Panc1 (cell line): ENCODE results near the gene UPK2. TPM values are rescaled to one million over a fixed set of nuclear protein-coding genes. Genes with fewer than 3 reads are reported as not detected.

Source experiments
- ATAC-seq: fragments of 200-7000 bp; cut with Tn5 transposase; 2 replicates; pipeline ENCODE4 v1.9.1; 2020; ENCODE audit warnings: mild to moderate bottlenecking, moderate library complexity
- BruUV-seq: library from RNA; stranded (reverse); fragments of 400-500 nt; replicated peaks from 2 replicates; lab custom pipeline; 2021; lab: Mats Ljungman, UMichigan
- CTCF ChIA-PET: fragments of 300-600 bp; sonication (Branson Sonifier 250); formaldehyde crosslinking; loops from one replicate; lab custom pipeline; 2022; ENCODE audit warnings: antibody characterized with exemption; lab: Charles Lee
- POLR2A ChIA-PET: fragments of 300-600 bp; sonication (Branson Sonifier 250); formaldehyde crosslinking; loops from one replicate; lab custom pipeline; 2022; ENCODE audit warnings: antibody characterized with exemption; lab: Charles Lee
- DNase-seq: peaks from one replicate; pipeline ENCODE4 v3.0.0-alpha.2; 2010; ENCODE audit warnings: low read depth, low spot score
- H3K27ac ChIP-seq: 2 replicates; pipeline ENCODE4 v1.5.1; 2011; ENCODE audit warnings: mild to moderate bottlenecking, low read length, inconsistent platforms
- H3K27me3 ChIP-seq: fragments of 200-500 bp; sonication (Bioruptor generic); 2 replicates; pipeline ENCODE4 v1.6.0; 2014; ENCODE audit warnings: low read length, inconsistent platforms; ENCODE audit not compliant: control insufficient read depth, insufficient read depth
- H3K36me3 ChIP-seq: fragments of 200-500 bp; sonication (Bioruptor generic); 2 replicates; pipeline ENCODE4 v1.5.1; 2014; ENCODE audit warnings: inconsistent platforms, mild to moderate bottlenecking, low read length, moderate library complexity; ENCODE audit not compliant: control insufficient read depth, insufficient read depth
- H3K4me1 ChIP-seq: 2 replicates; pipeline ENCODE4 v1.5.1; 2011; ENCODE audit warnings: inconsistent platforms, mild to moderate bottlenecking, low read length, moderate library complexity; ENCODE audit not compliant: control insufficient read depth, insufficient read depth
- H3K4me3 ChIP-seq, 2 experiments: 2 replicates each; pipeline ENCODE4 v1.5.1; 2011 to 2012; ENCODE audit warnings: low read depth in 2 of 2, low read length in 2 of 2, mild to moderate bottlenecking in 2 of 2, inconsistent platforms in 1 of 2, moderate library complexity in 1 of 2
- H3K9me3 ChIP-seq: fragments of 200-500 bp; sonication (Bioruptor generic); 2 replicates; pipeline ENCODE4 v1.5.1; 2014; ENCODE audit warnings: low read depth, mild to moderate bottlenecking, inconsistent platforms, low read length, moderate library complexity; ENCODE audit not compliant: control insufficient read depth, insufficient read depth
- POLR2AphosphoS5 ChIP-seq: IDR thresholded peaks from 2 replicates; pipeline ENCODE4 v1.6.1; 2012; ENCODE audit warnings: mild to moderate bottlenecking, low read depth, low read length, moderate library complexity
- SIN3A ChIP-seq: IDR thresholded peaks from 2 replicates; pipeline ENCODE4 v1.6.1; 2012; ENCODE audit warnings: low read depth, mild to moderate bottlenecking, low read length, moderate library complexity, borderline replicate concordance; ENCODE audit not compliant: insufficient read depth
- TCF7L2 ChIP-seq: IDR thresholded peaks from 2 replicates; pipeline ENCODE4 v1.6.1; 2011; ENCODE audit warnings: mild to moderate bottlenecking, low read depth, low read length, inconsistent platforms
- in situ Hi-C: cut with HindIII; loops from 2 replicates; pipeline ENCODE4 v1.10.0; 2016; ENCODE audit warnings: low sequenced_read_pairs, low pct_unique_long_range_greater_than_20kb
- intact Hi-C: fragments of 100-400 bp; cut with micrococcal nuclease; formaldehyde crosslinking; loops from one replicate; pipeline ENCODE4 v1.10.0; 2022; ENCODE audit not compliant: unreplicated experiment
- total RNA-seq: library from RNA; stranded (reverse); gene quantifications from one replicate; pipeline ENCODE4 v1.2.1, GENCODE V29; 2021; ENCODE audit not compliant: unreplicated experiment
- TF ChIP-seq, protein P1 (sequence below): fragments of 450-650 bp; IDR thresholded peaks from 2 replicates; pipeline ENCODE4 v1.5.1; 2017; ENCODE audit warnings: mild to moderate bottlenecking
- TF ChIP-seq, protein P2 (sequence below), 2 experiments: IDR thresholded peaks; 2 replicates each; pipeline ENCODE4 v1.6.1; 2011 to 2012; ENCODE audit warnings: low read depth in 2 of 2, control low read depth in 1 of 2, low read length in 1 of 2, mild to moderate bottlenecking in 1 of 2, moderate library complexity in 1 of 2; ENCODE audit not compliant: insufficient read depth in 1 of 2

The UPK2 gene
- total RNA-seq, 1 experiment from 2014 or later: 0.92 TPM

- no peak overlapping the region for H3K27ac ChIP-seq
- DNase-seq (no peak), ATAC-seq (no peak)
- no peaks in the 10 kb centered on the region for H3K4me1 ChIP-seq
- H3K27me3 ChIP-seq: no peaks in the 10 kb centered on the region
- TF ChIP-seq, protein P1, sequence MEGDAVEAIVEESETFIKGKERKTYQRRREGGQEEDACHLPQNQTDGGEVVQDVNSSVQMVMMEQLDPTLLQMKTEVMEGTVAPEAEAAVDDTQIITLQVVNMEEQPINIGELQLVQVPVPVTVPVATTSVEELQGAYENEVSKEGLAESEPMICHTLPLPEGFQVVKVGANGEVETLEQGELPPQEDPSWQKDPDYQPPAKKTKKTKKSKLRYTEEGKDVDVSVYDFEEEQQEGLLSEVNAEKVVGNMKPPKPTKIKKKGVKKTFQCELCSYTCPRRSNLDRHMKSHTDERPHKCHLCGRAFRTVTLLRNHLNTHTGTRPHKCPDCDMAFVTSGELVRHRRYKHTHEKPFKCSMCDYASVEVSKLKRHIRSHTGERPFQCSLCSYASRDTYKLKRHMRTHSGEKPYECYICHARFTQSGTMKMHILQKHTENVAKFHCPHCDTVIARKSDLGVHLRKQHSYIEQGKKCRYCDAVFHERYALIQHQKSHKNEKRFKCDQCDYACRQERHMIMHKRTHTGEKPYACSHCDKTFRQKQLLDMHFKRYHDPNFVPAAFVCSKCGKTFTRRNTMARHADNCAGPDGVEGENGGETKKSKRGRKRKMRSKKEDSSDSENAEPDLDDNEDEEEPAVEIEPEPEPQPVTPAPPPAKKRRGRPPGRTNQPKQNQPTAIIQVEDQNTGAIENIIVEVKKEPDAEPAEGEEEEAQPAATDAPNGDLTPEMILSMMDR: no peak
- no peak for TF ChIP-seq POLR2AphosphoS5
- BruUV-seq: no TSS peak
- in situ Hi-C loops (no loop called here), intact Hi-C loops (no loop called here)
- H3K4me3 ChIP-seq: no peak overlapping the region
- ChIA-PET POLR2A (no interaction called here), CTCF (interaction anchor here (0.5 kb wide), 1 partner anchor 26 kb away, joined by 5 read pairs; no protein-coding TSS in a partner anchor)
- H3K36me3 ChIP-seq: no peaks in the 10 kb centered on the region
- no peaks in the 10 kb centered on the region for H3K9me3 ChIP-seq
These were observed 19.9 kb downstream of the UPK2 start for GRCh38 chr11:118975771-118976709.

DNA sequence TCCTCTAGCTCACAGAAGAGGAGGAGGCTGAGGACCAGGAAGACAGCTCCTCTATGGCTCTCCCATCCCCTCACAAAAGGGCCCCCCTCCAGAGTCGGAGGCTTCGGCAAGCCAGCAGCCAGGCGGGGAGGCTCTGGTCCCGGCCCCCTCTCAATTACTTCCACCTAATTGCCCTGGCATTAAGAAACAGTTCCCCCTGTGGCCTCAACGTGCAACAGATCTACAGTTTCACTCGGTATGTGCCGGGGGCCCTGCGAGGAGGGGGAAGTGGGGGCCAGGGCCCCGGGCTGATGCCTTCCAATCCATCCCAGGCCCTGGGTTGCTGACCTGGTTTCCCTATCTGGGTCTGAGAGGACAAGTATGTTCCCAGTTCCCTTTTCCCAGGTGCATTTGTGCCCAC lies 23.3 kb downstream of the UPK2 start:
- Histone ChIP-seq H3K4me3 (no peak overlapping the region), H3K27me3 (no peaks in the 10 kb centered on the region), H3K27ac (no peak overlapping the region), H3K4me1 (no peaks in the 10 kb centered on the region), H3K36me3 (no peaks in the 10 kb centered on the region), H3K9me3 (no peaks in the 10 kb centered on the region)
- DNase-seq (no peak), ATAC-seq (no peak)
- intact Hi-C loops (no loop called here), in situ Hi-C loops (no loop called here)
- TF ChIP-seq TCF7L2 (no peak), SIN3A (no peak), POLR2AphosphoS5 (no peak)
- TF ChIP-seq, protein P2, sequence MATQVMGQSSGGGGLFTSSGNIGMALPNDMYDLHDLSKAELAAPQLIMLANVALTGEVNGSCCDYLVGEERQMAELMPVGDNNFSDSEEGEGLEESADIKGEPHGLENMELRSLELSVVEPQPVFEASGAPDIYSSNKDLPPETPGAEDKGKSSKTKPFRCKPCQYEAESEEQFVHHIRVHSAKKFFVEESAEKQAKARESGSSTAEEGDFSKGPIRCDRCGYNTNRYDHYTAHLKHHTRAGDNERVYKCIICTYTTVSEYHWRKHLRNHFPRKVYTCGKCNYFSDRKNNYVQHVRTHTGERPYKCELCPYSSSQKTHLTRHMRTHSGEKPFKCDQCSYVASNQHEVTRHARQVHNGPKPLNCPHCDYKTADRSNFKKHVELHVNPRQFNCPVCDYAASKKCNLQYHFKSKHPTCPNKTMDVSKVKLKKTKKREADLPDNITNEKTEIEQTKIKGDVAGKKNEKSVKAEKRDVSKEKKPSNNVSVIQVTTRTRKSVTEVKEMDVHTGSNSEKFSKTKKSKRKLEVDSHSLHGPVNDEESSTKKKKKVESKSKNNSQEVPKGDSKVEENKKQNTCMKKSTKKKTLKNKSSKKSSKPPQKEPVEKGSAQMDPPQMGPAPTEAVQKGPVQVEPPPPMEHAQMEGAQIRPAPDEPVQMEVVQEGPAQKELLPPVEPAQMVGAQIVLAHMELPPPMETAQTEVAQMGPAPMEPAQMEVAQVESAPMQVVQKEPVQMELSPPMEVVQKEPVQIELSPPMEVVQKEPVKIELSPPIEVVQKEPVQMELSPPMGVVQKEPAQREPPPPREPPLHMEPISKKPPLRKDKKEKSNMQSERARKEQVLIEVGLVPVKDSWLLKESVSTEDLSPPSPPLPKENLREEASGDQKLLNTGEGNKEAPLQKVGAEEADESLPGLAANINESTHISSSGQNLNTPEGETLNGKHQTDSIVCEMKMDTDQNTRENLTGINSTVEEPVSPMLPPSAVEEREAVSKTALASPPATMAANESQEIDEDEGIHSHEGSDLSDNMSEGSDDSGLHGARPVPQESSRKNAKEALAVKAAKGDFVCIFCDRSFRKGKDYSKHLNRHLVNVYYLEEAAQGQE (IDR thresholded peaks at IDR 0.05; ENCODE audit: insufficient read depth in 1 of 2, low read depth in 2 of 2, low read length in 1 of 2): no peak
- TF ChIP-seq, protein P1: no peak
- no TSS peak for BruUV-seq
- POLR2A ChIA-PET: no interaction called here
- CTCF ChIA-PET: interaction anchor here (0.5 kb wide), 1 partner anchor 52 kb away, joined by 5 read pairs; no protein-coding TSS in a partner anchor
